ENCODE data around the gene RETREG3.
"Not testable (repeated sequence)": the region's sequence is repeated elsewhere in the genome, so short reads cannot be mapped to it uniquely, and the experiment has no call there.

Gene RETREG3

DNA sequence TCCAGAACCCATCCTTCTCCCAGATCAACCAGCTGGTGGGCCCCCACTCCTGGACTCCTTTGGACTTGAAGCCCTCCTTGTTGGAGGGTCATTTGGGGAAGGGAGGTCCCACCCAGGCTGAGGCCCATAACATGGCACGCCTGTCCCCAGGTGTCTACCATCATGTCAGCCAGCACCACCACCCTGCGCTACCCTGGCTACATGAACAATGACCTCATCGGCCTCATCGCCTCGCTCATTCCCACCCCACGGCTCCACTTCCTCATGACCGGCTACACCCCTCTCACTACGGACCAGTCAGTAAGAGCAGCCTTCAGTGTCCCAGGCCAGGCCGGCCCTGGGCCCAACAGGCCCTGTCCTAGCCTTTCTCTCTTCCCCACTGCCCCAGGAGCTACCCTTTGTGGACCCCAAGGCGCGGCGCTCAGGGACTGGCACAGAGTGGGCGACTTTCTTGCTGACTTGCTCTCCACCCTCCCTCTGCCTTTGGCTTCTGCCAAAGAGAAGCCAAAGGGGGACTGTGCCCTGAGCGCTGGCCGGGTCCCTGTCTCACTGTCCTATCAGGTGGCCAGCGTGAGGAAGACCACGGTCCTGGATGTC lies 4.6 kb upstream of the RETREG3 start:
- no peak for DNase-seq (ENCODE audit: low read depth in 2 of 2)

DNA sequence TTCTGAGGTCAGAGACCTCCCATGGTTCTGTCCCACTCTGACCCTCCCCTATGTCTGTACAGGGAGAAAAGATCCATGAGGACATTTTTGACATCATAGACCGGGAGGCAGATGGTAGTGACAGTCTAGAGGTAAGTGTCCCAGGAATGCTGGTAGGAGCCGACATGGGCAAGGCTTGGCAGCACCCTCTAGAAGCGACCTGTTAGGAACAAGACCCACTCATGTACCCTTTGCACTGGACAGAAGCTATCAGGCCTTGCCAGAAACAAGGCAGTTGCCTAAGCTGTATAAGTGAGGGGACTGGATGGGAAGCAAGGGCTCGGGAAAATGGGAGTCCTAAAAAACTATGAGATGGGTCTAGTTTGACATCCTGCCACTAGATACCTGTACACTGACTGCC lies 2.8 kb upstream of the RETREG3 start:
- DNase-seq (ENCODE audit: low read depth in 2 of 2): no peak

DNA sequence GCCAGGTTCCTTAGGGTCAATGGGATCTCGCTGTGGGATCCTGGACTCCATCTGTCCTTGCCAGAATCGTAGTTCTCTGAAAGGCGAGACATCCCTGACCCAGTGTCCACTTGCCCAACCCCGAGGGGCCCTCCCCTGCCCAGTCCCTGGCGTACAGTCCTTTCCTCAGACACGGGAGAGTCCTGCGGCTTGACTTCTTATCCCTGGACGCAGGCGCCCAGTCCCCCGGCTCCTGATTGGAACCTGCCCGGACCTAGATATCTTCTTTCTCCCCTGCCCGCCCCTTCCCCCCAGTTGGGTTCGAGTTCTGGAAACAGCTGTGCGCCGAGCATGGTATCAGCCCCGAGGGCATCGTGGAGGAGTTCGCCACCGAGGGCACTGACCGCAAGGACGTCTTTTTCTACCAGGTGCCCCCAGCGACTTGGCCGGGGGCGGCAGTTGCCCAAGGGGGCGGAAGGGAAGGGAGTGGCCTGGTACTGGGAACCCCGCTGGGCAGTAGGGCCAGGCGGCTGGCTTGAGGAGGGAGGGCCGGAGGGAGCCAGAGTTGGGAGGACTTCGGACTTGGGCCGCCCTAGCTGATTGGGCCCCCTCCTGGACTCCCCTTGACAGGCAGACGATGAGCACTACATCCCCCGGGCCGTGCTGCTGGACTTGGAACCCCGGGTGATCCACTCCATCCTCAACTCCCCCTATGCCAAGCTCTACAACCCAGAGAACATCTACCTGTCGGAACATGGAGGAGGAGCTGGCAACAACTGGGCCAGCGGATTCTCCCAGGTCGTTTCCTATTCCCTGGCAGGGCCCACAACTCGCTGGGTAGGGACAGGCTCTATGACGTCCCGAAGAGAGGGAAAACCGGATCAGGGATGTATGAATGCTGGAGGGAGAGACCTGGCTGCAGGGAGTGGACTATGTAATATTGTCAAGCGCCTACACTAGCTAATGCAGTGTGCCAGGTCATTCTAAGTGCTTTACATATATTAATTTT lies 934 bp upstream of the RETREG3 start:
- not testable (repeated sequence) for DNase-seq (ENCODE audit: low read depth in 2 of 2)

- DNase-seq (ENCODE audit: low read depth in 2 of 2): no peak
Observed at GRCh38 chr17:42608305-42609181, 631 bp downstream of the RETREG3 start.

DNA sequence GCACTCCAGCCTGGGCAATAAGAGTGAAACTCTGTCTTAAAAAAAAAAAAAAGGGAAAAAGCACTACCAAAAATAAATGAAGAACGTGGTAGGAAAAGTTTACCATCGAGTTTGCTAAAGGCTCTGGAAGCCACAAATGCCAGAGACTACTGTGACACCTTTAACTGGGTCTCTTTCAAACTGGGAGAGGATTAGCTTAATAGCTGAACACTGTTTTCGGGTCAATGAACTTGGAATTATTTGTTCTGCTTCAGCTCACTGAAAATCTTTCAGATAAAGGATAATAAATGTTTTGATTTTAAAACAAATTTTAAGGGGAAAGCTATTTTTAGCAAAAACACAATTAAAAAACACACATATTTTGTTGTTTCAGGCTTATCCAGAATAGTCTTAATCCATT lies 1.4 kb downstream of the RETREG3 start:
- no peak for DNase-seq (ENCODE audit: low read depth in 2 of 2)

- DNase-seq (ENCODE audit: low read depth in 2 of 2): no peak
Observed at GRCh38 chr17:42603318-42603717, 5.9 kb downstream of the RETREG3 start.

DNA sequence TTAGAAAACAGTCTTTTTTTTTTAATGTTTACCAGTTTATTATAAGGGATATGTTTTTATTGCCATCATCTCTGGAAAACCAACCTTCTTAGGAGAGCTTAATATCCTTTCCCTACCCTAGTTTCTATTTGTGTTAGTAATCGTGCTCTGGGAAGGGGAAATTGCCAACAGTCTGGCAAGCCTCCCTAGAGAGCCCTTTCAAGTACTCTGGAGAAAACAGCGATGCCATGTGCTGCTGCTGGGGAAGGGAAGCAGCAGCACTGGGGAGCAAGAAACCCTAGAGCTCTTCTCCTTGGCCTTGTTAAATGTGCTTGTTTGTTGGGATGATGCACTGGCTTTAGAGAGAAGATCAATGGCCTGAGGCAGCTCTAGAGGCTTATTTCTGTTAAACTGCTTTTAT lies 10.3 kb downstream of the RETREG3 start:
- DNase-seq (ENCODE audit: low read depth in 2 of 2): no peak

GRCh38 chr17:42596386-42596785 lies 12.8 kb downstream of the RETREG3 start:
- DNase-seq (ENCODE audit: low read depth in 2 of 2): no peak

GRCh38 chr17:42591411-42591810 lies 17.8 kb downstream of the RETREG3 start:
- no peak for DNase-seq (ENCODE audit: low read depth in 2 of 2)

- DNase-seq (ENCODE audit: low read depth in 2 of 2): no peak
Observed at GRCh38 chr17:42590886-42591285, 18.3 kb downstream of the RETREG3 start.

DNA sequence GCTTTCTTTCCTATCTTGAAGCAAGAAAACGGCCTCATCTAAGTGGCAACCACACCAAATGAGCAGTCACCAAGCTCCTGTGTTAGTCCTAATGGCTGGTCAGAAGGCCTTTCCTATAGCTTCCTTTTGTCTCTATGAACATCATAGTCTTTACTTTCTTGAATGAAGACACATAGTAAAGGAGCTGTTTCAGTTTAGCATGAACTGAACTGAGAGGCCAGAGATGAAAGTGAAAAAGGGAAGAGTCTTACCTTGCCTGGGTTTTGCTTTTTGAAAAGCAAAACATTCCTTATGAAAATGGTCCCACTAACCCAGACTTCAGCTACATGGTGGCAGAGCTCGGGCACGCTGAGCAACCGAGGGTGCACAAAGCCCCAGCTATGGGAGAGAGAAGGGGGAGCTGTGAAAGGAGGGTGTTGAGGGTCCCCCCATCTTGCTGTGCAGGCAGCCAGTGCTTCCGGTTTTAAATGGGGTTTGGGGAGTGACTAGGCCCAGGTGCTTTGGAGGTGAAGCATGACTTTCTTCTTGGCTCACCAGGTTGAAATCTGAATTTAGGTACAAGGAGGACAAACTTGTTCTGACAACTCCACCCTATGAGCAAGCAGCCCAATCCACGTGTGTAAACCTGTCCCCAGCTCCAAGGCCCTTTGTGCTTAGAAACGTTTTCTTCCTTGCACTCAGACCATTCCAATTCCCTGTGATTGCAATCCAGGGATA lies 22.5 kb downstream of the RETREG3 start:
- DNase-seq (ENCODE audit: low read depth in 2 of 2): no peak

DNA sequence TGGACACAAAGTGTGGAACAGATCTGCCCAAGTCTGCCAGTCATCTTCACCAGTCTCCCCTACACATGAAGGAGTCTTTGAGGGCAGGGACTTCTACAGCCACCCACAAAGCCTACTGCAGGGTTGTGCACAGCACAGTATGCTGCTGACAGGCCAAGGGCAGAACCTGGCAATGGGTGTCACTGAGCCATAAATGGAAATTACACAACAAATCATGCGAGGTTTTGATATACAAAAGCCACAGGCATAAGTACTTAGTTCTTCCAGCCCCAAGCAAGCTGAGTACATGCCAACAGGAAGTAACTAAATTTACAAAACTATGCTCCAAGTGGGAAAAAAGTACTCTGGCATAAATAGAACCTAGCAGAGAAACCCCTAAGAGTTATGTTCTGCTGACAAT lies 23.8 kb downstream of the RETREG3 start:
- no peak for DNase-seq (ENCODE audit: low read depth in 2 of 2)

- no peak for DNase-seq (ENCODE audit: low read depth in 2 of 2)
Observed at GRCh38 chr17:42584880-42585279, 24.3 kb downstream of the RETREG3 start.

- DNase-seq (ENCODE audit: low read depth in 2 of 2): no peak
Observed at GRCh38 chr17:42581744-42582270, 27.4 kb downstream of the RETREG3 start.

- no peak for DNase-seq (ENCODE audit: low read depth in 2 of 2)
Observed at GRCh38 chr17:42579794-42580551, 29.2 kb downstream of the RETREG3 start.

GRCh38 chr17:42578282-42578869 lies 30.8 kb downstream of the RETREG3 start:
- peak in 1 of 2 donors; percentile 43 for DNase-seq (ENCODE audit: low read depth in 2 of 2)

- peak; percentile 73 to 87 for DNase-seq (ENCODE audit: low read depth in 2 of 2)
Observed at GRCh38 chr17:42577532-42578281, 31.5 kb downstream of the RETREG3 start, which contains the start of gene PSMC3IP. TSS of gene PSMC3IP (minus strand) at chr17:42577729. CDS start at chr17:42577686, 43 bp downstream.

DNA sequence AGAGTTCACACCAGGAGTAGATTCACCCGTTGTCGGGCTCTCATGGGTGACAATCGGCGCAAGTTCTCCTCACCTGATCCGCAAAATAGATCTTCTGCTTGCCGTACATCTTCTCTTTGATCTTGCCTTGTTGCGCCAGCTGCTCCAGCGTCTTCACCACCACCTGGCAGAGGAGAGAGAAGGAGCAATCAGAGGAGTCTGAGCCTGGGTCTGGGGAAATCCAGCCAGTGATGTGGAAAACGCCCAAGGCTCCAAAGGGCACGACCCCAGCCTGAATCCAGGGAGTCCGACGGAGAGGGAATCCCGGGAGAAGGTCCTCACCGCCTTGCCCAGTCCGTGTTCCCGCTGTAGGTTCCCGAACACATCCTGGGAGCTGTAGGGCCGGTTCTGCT lies 32.0 kb downstream of the RETREG3 start:
- no peak for DNase-seq (ENCODE audit: low read depth in 2 of 2)

DNA sequence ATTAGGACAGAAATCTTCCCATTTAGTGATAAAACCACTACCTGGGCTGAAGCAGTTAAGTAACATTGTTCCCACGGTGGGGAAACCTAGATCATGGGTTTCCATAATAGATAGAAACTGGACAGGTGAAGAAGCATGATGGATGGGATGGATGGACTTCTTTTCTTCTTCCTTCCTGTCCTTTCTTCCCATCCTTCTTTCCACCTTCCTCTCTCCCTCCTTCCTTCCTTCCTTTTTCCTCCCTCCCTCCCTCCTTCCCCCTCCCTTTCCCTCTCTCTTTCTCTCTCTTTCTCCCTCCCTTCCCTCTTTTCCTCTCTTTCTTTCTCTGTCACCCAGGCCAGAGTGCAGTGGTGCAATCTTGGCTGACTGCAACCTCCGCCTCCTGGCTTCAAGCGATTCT lies 34.7 kb downstream of the RETREG3 start:
- no peak for DNase-seq (ENCODE audit: low read depth in 2 of 2)
